Endothelial cell of umbilical vein (primary cell): ENCODE data around the gene ARHGAP27. TPM values are rescaled to one million over a fixed set of nuclear protein-coding genes. Genes with fewer than 3 reads are reported as not detected.

Source experiments
- BruUV-seq: library from RNA; stranded (reverse); fragments of 400-500 nt; replicated peaks from 2 replicates; lab custom pipeline; 2021; lab: Mats Ljungman, UMichigan
- CTCF ChIA-PET: fragments of 300-600, 350-600 bp; sonication (Branson Sonifier 250); formaldehyde crosslinking; loops from one replicate; lab custom pipeline; 2021; ENCODE audit warnings: antibody characterized with exemption, inconsistent platforms; lab: Charles Lee
- POLR2A ChIA-PET: fragments of 300-600, 350-600 bp; sonication (Branson Sonifier 250); formaldehyde crosslinking; loops from one replicate; lab custom pipeline; 2021; ENCODE audit warnings: antibody characterized with exemption, inconsistent platforms; lab: Charles Lee
- DNase-seq: peaks from one replicate; pipeline ENCODE4 v3.0.0-alpha.2; 2011; ENCODE audit warnings: low read depth, low spot score
- FAIRE-seq: peaks from 2 replicates; lab custom pipeline; 2011; peaks lifted over from hg19 to GRCh38; lab: Jason Lieb, UNC
- H2AFZ ChIP-seq: 2 replicates; pipeline ENCODE4 v1.6.0; 2012; ENCODE audit warnings: low read depth, low read length, control low read depth, inconsistent platforms
- H3K27ac ChIP-seq: 2 replicates; pipeline ENCODE4 v1.5.1; 2011; ENCODE audit warnings: low read depth, mild to moderate bottlenecking, control low read depth, low read length, moderate library complexity; ENCODE audit not compliant: insufficient read depth
- H3K27me3 ChIP-seq, 2 experiments: 2 replicates each; pipeline versions ENCODE4 v1.6.0 to v1.6.1; 2011; ENCODE audit warnings: low read length in 2 of 2, mixed read lengths in 1 of 2; ENCODE audit not compliant: control insufficient read depth in 2 of 2, insufficient read depth in 2 of 2
- H3K36me3 ChIP-seq, 2 experiments: 2 replicates in 1 of 2; 3 replicates in 1 of 2; pipeline ENCODE4 v1.5.1; 2011; ENCODE audit warnings: low read length in 2 of 2, mild to moderate bottlenecking in 1 of 2, moderate library complexity in 1 of 2; ENCODE audit not compliant: control insufficient read depth in 2 of 2, insufficient read depth in 2 of 2; ENCODE audit errors: extremely low read depth in 1 of 2
- H3K4me1 ChIP-seq: 3 replicates; pipeline ENCODE4 v1.5.1; 2011; ENCODE audit warnings: mild to moderate bottlenecking, low read length; ENCODE audit not compliant: control insufficient read depth, insufficient read depth; ENCODE audit errors: extremely low read depth
- H3K4me2 ChIP-seq: 2 replicates; pipeline ENCODE4 v1.6.1; 2011; ENCODE audit warnings: low read length, control low read depth, mixed read lengths; ENCODE audit not compliant: insufficient read depth
- H3K4me3 ChIP-seq, 3 experiments: fragments of 200-600 bp in 1 of 3; sonication (generic), shearing (Covaris generic) in 1 of 3; replicated peaks in 1 of 3; 2 replicates each; pipeline ENCODE4 v1.5.1; 2011 to 2016; ENCODE audit warnings: control low read depth in 3 of 3, low read length in 3 of 3, mild to moderate bottlenecking in 2 of 3, inconsistent platforms in 1 of 3, low read depth in 1 of 3, moderate library complexity in 1 of 3; ENCODE audit not compliant: insufficient read depth in 1 of 3
- H3K79me2 ChIP-seq: 2 replicates; pipeline ENCODE4 v1.6.0; 2012; ENCODE audit warnings: low read length, inconsistent platforms; ENCODE audit not compliant: control insufficient read depth, insufficient read depth
- H3K9ac ChIP-seq: replicated peaks from 2 replicates; pipeline ENCODE3; 2011; ENCODE audit warnings: low read length, control low read depth; ENCODE audit not compliant: insufficient read depth; ENCODE audit errors: extremely low read depth
- H3K9me1 ChIP-seq: replicated peaks from 3 replicates; pipeline ENCODE4 v1.6.0; 2011; ENCODE audit warnings: mild to moderate bottlenecking, low read length; ENCODE audit not compliant: control insufficient read depth, insufficient read depth; ENCODE audit errors: extremely low read depth
- H3K9me3 ChIP-seq: replicated peaks from 2 replicates; pipeline ENCODE4 v1.5.1; 2012; ENCODE audit warnings: low read length, inconsistent platforms; ENCODE audit not compliant: control insufficient read depth, insufficient read depth
- H4K20me1 ChIP-seq: replicated peaks from 2 replicates; pipeline ENCODE3; 2011; ENCODE audit warnings: mild to moderate bottlenecking, low read length; ENCODE audit not compliant: control insufficient read depth, insufficient read depth; ENCODE audit errors: extremely low read depth
- EZH2 ChIP-seq: IDR thresholded peaks from 2 replicates; pipeline ENCODE4 v1.6.1; 2012; ENCODE audit warnings: borderline replicate concordance, low read depth, mild to moderate bottlenecking, moderate library complexity, low read length, inconsistent platforms; ENCODE audit not compliant: severe bottlenecking
- FOS ChIP-seq: IDR thresholded peaks from 2 replicates; pipeline ENCODE4 v1.6.1; 2011; ENCODE audit warnings: mild to moderate bottlenecking, low read length, moderate library complexity, borderline replicate concordance; ENCODE audit not compliant: insufficient read depth
- GATA2 ChIP-seq: IDR thresholded peaks from 2 replicates; pipeline ENCODE4 v1.7.0; 2011; ENCODE audit warnings: low read depth, mild to moderate bottlenecking, moderate library complexity, mixed read lengths, low read length; ENCODE audit not compliant: insufficient read length, insufficient read depth
- JUN ChIP-seq: IDR thresholded peaks from 2 replicates; pipeline ENCODE4 v1.6.1; 2011; ENCODE audit warnings: borderline replicate concordance, low read depth; ENCODE audit not compliant: insufficient read length, insufficient read depth
- MYC ChIP-seq: IDR thresholded peaks from one replicate; pipeline ENCODE4 v1.6.1; 2011; ENCODE audit warnings: mild to moderate bottlenecking, low read depth, low read length
- POLR2A ChIP-seq: IDR thresholded peaks from 2 replicates; pipeline ENCODE4 v1.6.1; 2012; ENCODE audit warnings: low read depth, mild to moderate bottlenecking, control low read depth, low read length
- POLR2AphosphoS5 ChIP-seq: IDR thresholded peaks from 2 replicates; pipeline ENCODE4 v1.6.1; 2012; ENCODE audit warnings: low read depth, mild to moderate bottlenecking, control low read depth, low read length, moderate library complexity; ENCODE audit not compliant: insufficient read depth
- dilution Hi-C: fragments of 300-500 bp; cut with MboI; formaldehyde crosslinking; loops from one replicate; pipeline ENCODE4 v1.15.0; 2019; ENCODE audit warnings: low sequenced_read_pairs; ENCODE audit not compliant: extremely low pct_ligation_motif_present
- intact Hi-C: fragments of 100-400 bp; cut with micrococcal nuclease; formaldehyde crosslinking; loops from one replicate; pipeline ENCODE4 v1.10.0; 2022
- polyA plus RNA-seq, 4 experiments: library from polyadenylated mRNA; depleted of rRNA in 3 of 4; stranded (reverse) in 3 of 4; unstranded in 1 of 4; fragments of >200 nt; gene quantifications; 2 replicates each; pipeline versions ENCODE4 v1.2.1 to v1.2.3, GENCODE V29; 2011 to 2012; ENCODE audit warnings: missing spikeins in 1 of 4
- total RNA-seq: library from RNA; stranded (reverse); gene quantifications from 2 replicates; pipeline ENCODE4 v1.2.3, GENCODE V29; 2021
- TF ChIP-seq, protein P1 (sequence below), 2 donors: IDR thresholded peaks; 1 replicate in 1 of 2; 2 replicates in 1 of 2; pipeline ENCODE4 v1.5.1; 2011; ENCODE audit warnings: low read length in 2 of 2, mild to moderate bottlenecking in 2 of 2, moderate library complexity in 2 of 2, control low read depth in 1 of 2, inconsistent platforms in 1 of 2, low read depth in 1 of 2; ENCODE audit not compliant: insufficient read depth in 1 of 2; ENCODE audit errors: extremely low read depth in 1 of 2
- TF ChIP-seq, protein P2 (sequence below): IDR thresholded peaks from 2 replicates; pipeline ENCODE4 v1.6.1; 2011; ENCODE audit not compliant: insufficient read depth, insufficient read length

ARHGAP27 gene
- total and polyA plus RNA-seq, 2 donors (not counting 3 experiments of a cell fraction or from before 2014, with no cell fraction given), result 21.0 to 47.0 TPM

DNA sequence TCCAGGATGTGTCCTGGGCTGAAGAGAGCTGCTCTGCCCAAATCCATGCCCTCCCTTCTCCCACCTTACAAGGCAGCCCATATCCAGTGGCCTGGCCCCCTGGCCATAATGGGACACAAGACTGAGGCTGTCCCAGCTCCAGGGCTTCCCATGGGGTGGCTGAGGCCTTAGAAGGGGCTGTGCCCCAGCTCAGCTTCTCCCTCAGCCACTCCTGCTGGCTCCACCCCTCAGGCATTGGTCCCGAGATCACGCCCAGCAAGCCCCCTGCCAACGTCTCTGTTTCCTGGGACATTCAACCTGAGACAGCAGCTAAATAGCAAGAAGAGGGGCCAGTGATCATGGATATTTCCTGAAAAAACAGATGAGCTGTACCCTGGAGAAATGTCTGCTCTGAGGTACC is 43.3 kb downstream of the ARHGAP27 start:
- DNase-seq (no peak), FAIRE-seq (no peak)
- Histone ChIP-seq H3K27ac (no peak overlapping the region), H2AFZ (no peak overlapping the region), H3K36me3 (no peaks in the 10 kb centered on the region), H3K9me1 (no peaks in the 10 kb centered on the region), H4K20me1 (no peaks in the 10 kb centered on the region), H3K9ac (no peak overlapping the region), H3K4me1 (no peaks in the 10 kb centered on the region), H3K4me3 (no peak overlapping the region), H3K79me2 (no peaks in the 10 kb centered on the region), H3K9me3 (no peaks in the 10 kb centered on the region), H3K27me3 (peaks cover 0 to 6% of the 10 kb centered on the region in 2 experiments), H3K4me2 (no peak overlapping the region)
- no TSS peak for BruUV-seq
- intact Hi-C loops, result no loop called here
- no peak for TF ChIP-seq POLR2A
- no peak for TF ChIP-seq MYC
- TF ChIP-seq, protein P1, sequence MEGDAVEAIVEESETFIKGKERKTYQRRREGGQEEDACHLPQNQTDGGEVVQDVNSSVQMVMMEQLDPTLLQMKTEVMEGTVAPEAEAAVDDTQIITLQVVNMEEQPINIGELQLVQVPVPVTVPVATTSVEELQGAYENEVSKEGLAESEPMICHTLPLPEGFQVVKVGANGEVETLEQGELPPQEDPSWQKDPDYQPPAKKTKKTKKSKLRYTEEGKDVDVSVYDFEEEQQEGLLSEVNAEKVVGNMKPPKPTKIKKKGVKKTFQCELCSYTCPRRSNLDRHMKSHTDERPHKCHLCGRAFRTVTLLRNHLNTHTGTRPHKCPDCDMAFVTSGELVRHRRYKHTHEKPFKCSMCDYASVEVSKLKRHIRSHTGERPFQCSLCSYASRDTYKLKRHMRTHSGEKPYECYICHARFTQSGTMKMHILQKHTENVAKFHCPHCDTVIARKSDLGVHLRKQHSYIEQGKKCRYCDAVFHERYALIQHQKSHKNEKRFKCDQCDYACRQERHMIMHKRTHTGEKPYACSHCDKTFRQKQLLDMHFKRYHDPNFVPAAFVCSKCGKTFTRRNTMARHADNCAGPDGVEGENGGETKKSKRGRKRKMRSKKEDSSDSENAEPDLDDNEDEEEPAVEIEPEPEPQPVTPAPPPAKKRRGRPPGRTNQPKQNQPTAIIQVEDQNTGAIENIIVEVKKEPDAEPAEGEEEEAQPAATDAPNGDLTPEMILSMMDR (IDR thresholded peaks at IDR 0.05; ENCODE audit: extremely low read depth in 1 of 2, insufficient read depth in 1 of 2, low read depth in 1 of 2, low read length in 2 of 2), result no peak
- no peak for TF ChIP-seq GATA2
- no peak for TF ChIP-seq JUN
- no peak for TF ChIP-seq FOS
- TF ChIP-seq, protein P2, sequence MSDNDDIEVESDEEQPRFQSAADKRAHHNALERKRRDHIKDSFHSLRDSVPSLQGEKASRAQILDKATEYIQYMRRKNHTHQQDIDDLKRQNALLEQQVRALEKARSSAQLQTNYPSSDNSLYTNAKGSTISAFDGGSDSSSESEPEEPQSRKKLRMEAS, result no peak
- no peak for TF ChIP-seq POLR2AphosphoS5
- TF ChIP-seq EZH2, result no peak
- POLR2A ChIA-PET, result no interaction called here
- dilution Hi-C loops, result no loop called here
- CTCF ChIA-PET, result interaction anchor here (0.8 to 12.8 kb wide), 3 partner anchors 114 to 251 kb away, joined by 3 to 283 read pairs (median 107); partner anchors contain the start of gene FMNL1
